Liver (tissue), 9 donors: Measurements from ENCODE around the gene PPFIA2. TPM values are rescaled to one million over a fixed set of nuclear protein-coding genes. Genes with fewer than 3 reads are reported as not detected.

Experiments
- DNase-seq: peaks from one replicate; pipeline ENCODE4 v3.0.0-alpha.2; 2017; ENCODE audit warnings: low spot score
- H3K27ac ChIP-seq, 2 donors: one replicate each; pipeline ENCODE4 v1.7.0; 2013; ENCODE audit warnings: inconsistent platforms in 2 of 2, low read length in 2 of 2, control low read depth in 1 of 2, low read depth in 1 of 2, mild to moderate bottlenecking in 1 of 2
- H3K27me3 ChIP-seq, 4 donors: one replicate each; pipeline versions ENCODE4 v1.6.1 to v1.7.0; 2013; ENCODE audit warnings: low read length in 3 of 4, inconsistent platforms in 1 of 4, mild to moderate bottlenecking in 1 of 4, moderate library complexity in 1 of 4; ENCODE audit not compliant: control insufficient read depth in 4 of 4, insufficient read depth in 4 of 4
- H3K36me3 ChIP-seq, 4 donors: one replicate each; pipeline versions ENCODE4 v1.6.1 to v1.7.0; 2013; ENCODE audit warnings: low read length in 3 of 4, mild to moderate bottlenecking in 3 of 4, low read depth in 1 of 4, moderate library complexity in 1 of 4; ENCODE audit not compliant: control insufficient read depth in 4 of 4, insufficient read depth in 3 of 4
- H3K4me1 ChIP-seq, 4 donors: one replicate each; pipeline versions ENCODE4 v1.6.1 to v1.7.0; 2013; ENCODE audit warnings: low read length in 3 of 4, mild to moderate bottlenecking in 3 of 4, moderate library complexity in 1 of 4; ENCODE audit not compliant: control insufficient read depth in 4 of 4, insufficient read depth in 4 of 4
- H3K4me3 ChIP-seq, 3 donors: one replicate each; pipeline versions ENCODE4 v1.6.1 to v1.7.0; 2013; ENCODE audit warnings: low read length in 3 of 3, control low read depth in 1 of 3, low read depth in 1 of 3, mild to moderate bottlenecking in 1 of 3
- H3K9ac ChIP-seq, 2 donors: one replicate each; pipeline ENCODE4 v1.7.0; 2013; ENCODE audit warnings: low read length in 2 of 2, mild to moderate bottlenecking in 2 of 2, moderate library complexity in 2 of 2, control low read depth in 1 of 2, low read depth in 1 of 2
- H3K9me3 ChIP-seq, 4 donors: one replicate each; pipeline versions ENCODE4 v1.6.1 to v1.7.0; 2013; ENCODE audit warnings: low read length in 3 of 4; ENCODE audit not compliant: control insufficient read depth in 4 of 4
- ATF3 ChIP-seq: IDR thresholded peaks from 2 replicates; pipeline ENCODE4 v1.6.1; 2016; ENCODE audit warnings: antibody characterized with exemption
- CTCF ChIP-seq: fragments of 150-350 bp; IDR thresholded peaks from 2 replicates; pipeline ENCODE4 v1.5.1; 2017; ENCODE audit warnings: improper control_type of control experiment, low read depth, low read length; ENCODE audit not compliant: missing input control
- EGR1 ChIP-seq, 2 donors: IDR thresholded peaks; 2 replicates each; pipeline ENCODE4 v1.6.1; 2016 to 2018; ENCODE audit warnings: antibody characterized with exemption in 2 of 2, low read depth in 2 of 2
- FOXA1 ChIP-seq: IDR thresholded peaks from 2 replicates; pipeline ENCODE4 v1.6.1; 2016; ENCODE audit warnings: antibody characterized with exemption
- FOXA2 ChIP-seq: IDR thresholded peaks from 2 replicates; pipeline ENCODE4 v1.6.1; 2016; ENCODE audit warnings: antibody characterized with exemption
- GABPA ChIP-seq, 2 donors: IDR thresholded peaks in 1 of 2; conservative IDR thresholded peaks in 1 of 2; 2 replicates each; pipeline ENCODE4 v1.6.1; 2016; ENCODE audit warnings: antibody characterized with exemption in 2 of 2, mild to moderate bottlenecking in 1 of 2, moderate library complexity in 1 of 2
- HNF4A ChIP-seq, 2 donors: conservative IDR thresholded peaks; 2 replicates each; pipeline ENCODE4 v1.6.1; 2016; ENCODE audit warnings: antibody characterized with exemption in 2 of 2, mild to moderate bottlenecking in 2 of 2
- HNF4G ChIP-seq: IDR thresholded peaks from 2 replicates; pipeline ENCODE4 v1.6.1; 2016; ENCODE audit warnings: antibody characterized with exemption
- JUND ChIP-seq, 2 donors: IDR thresholded peaks; 2 replicates each; pipeline ENCODE4 v1.6.1; 2016; ENCODE audit warnings: antibody characterized with exemption in 2 of 2
- MAX ChIP-seq: IDR thresholded peaks from 2 replicates; pipeline ENCODE4 v1.6.1; 2016; ENCODE audit warnings: antibody characterized with exemption
- NR2F2 ChIP-seq: IDR thresholded peaks from 2 replicates; pipeline ENCODE4 v1.6.1; 2016; ENCODE audit warnings: antibody characterized with exemption
- RAD21 ChIP-seq, 2 donors: IDR thresholded peaks; 2 replicates each; pipeline ENCODE4 v1.6.1; 2016; ENCODE audit warnings: antibody characterized with exemption in 2 of 2, mild to moderate bottlenecking in 2 of 2
- REST ChIP-seq: IDR thresholded peaks from 2 replicates; pipeline ENCODE4 v1.6.1; 2016; ENCODE audit warnings: antibody characterized with exemption, mild to moderate bottlenecking
- RXRA ChIP-seq, 2 donors: IDR thresholded peaks; 2 replicates each; pipeline ENCODE4 v1.6.1; 2017 to 2018; ENCODE audit warnings: antibody characterized with exemption in 2 of 2, mild to moderate bottlenecking in 1 of 2
- SP1 ChIP-seq: IDR thresholded peaks from 2 replicates; pipeline ENCODE4 v1.6.1; 2018; ENCODE audit warnings: antibody characterized with exemption, mild to moderate bottlenecking
- TAF1 ChIP-seq: conservative IDR thresholded peaks from 2 replicates; pipeline ENCODE4 v1.6.1; 2016; ENCODE audit warnings: antibody characterized with exemption, mild to moderate bottlenecking
- YY1 ChIP-seq: IDR thresholded peaks from 2 replicates; pipeline ENCODE4 v1.6.1; 2016; ENCODE audit warnings: antibody characterized with exemption, mild to moderate bottlenecking
- ZBTB33 ChIP-seq: IDR thresholded peaks from 2 replicates; pipeline ENCODE4 v1.6.1; 2016; ENCODE audit warnings: antibody characterized with exemption
- WGBS: extraction: QIAGEN DNeasy Blood & Tissue Kit; methylation state at CpG from one replicate; pipeline ENCODE4 v1.1.7; 2013; 5-methylcytosine and 5-hydroxymethylcytosine counted together
- polyA plus RNA-seq, 2 donors: library from polyadenylated mRNA; stranded (reverse) in 1 of 2; unstranded in 1 of 2; fragments of 200-250 nt in 1 of 2; fragments of >200 nt in 1 of 2; fragmentation: Nextera tagmentation in 1 of 2; extraction: Ambion mirVana in 1 of 2; gene quantifications; one replicate each; pipeline versions ENCODE4 v1.2.1 to v1.2.3, GENCODE V29; 2013 to 2015
- total RNA-seq, 2 donors: library from RNA; depleted of rRNA; stranded (reverse); fragments of >200 nt; gene quantifications; one replicate each; pipeline ENCODE4 v1.2.3, GENCODE V29; 2014
- donor health status: healthy.
- donor health status: healthy.
- donor health status: healthy.
- donor health status: healthy.
- donor health status: healthy.

The PPFIA2 gene
- total and polyA plus RNA-seq, 4 donors = 0.05 to 0.50 (median 0.22) TPM; not detected in 1

- no peak overlapping the region for H3K27ac ChIP-seq
- 92% methylated on average over 1 of the region's 1 CpG for WGBS
- no peaks in the 10 kb centered on the region for H3K36me3 ChIP-seq
- no peaks in the 10 kb centered on the region for H3K27me3 ChIP-seq
- H3K4me3 ChIP-seq = no peak overlapping the region
- H3K9ac ChIP-seq = no peak overlapping the region
- no peaks in the 10 kb centered on the region for H3K4me1 ChIP-seq
- no peaks in the 10 kb centered on the region for H3K9me3 ChIP-seq
- TF ChIP-seq FOXA2 = no peak
- no peak for TF ChIP-seq ATF3
- no peak for TF ChIP-seq GABPA (IDR thresholded peaks at IDR 0.05 in 1 of 2, conservative IDR thresholded peaks at IDR 0.05 in 1 of 2)
- no peak for TF ChIP-seq RAD21 (IDR thresholded peaks at IDR 0.05)
- TF ChIP-seq HNF4A (conservative IDR thresholded peaks at IDR 0.05) = no peak
- DNase-seq = no peak
Observed at GRCh38 chr12:81386101-81386500, 373.0 kb downstream of the PPFIA2 start.

GRCh38 chr12:81381951-81382350 is 377.2 kb downstream of the PPFIA2 start:
- WGBS = 47% methylated on average over 1 of the region's 1 CpG
- H3K27me3 ChIP-seq = no peaks in the 10 kb centered on the region
- H3K9ac ChIP-seq = no peak overlapping the region
- no peaks in the 10 kb centered on the region for H3K36me3 ChIP-seq
- DNase-seq = no peak
- H3K4me3 ChIP-seq = no peak overlapping the region
- H3K4me1 ChIP-seq = no peaks in the 10 kb centered on the region
- H3K27ac ChIP-seq = no peak overlapping the region
- H3K9me3 ChIP-seq = no peaks in the 10 kb centered on the region
- TF ChIP-seq ZBTB33 (no peak), RAD21 (IDR thresholded peaks at IDR 0.05) (no peak), CTCF (no peak), SP1 (no peak), YY1 (no peak), RXRA (IDR thresholded peaks at IDR 0.05) (no peak), REST (no peak), GABPA (IDR thresholded peaks at IDR 0.05 in 1 of 2, conservative IDR thresholded peaks at IDR 0.05 in 1 of 2) (no peak), HNF4G (no peak), JUND (IDR thresholded peaks at IDR 0.05) (no peak), MAX (no peak), FOXA1 (no peak), EGR1 (IDR thresholded peaks at IDR 0.05; ENCODE audit: low read depth in 2 of 2) (no peak), NR2F2 (no peak), ATF3 (no peak), FOXA2 (no peak), TAF1 (no peak), HNF4A (conservative IDR thresholded peaks at IDR 0.05) (no peak)
